ENCODE data around the gene SOX9. TPM values are rescaled to one million over a fixed set of nuclear protein-coding genes. Genes with fewer than 3 reads are reported as not detected.

SOX9 gene
- total RNA-seq, 1 donor from 2014 or later: 36.8 TPM

- H3K27ac Mint-ChIP-seq (ENCODE audit: unreplicated experiment): peak overlapping the region; percentile 29
- TF ChIP-seq, protein P1, sequence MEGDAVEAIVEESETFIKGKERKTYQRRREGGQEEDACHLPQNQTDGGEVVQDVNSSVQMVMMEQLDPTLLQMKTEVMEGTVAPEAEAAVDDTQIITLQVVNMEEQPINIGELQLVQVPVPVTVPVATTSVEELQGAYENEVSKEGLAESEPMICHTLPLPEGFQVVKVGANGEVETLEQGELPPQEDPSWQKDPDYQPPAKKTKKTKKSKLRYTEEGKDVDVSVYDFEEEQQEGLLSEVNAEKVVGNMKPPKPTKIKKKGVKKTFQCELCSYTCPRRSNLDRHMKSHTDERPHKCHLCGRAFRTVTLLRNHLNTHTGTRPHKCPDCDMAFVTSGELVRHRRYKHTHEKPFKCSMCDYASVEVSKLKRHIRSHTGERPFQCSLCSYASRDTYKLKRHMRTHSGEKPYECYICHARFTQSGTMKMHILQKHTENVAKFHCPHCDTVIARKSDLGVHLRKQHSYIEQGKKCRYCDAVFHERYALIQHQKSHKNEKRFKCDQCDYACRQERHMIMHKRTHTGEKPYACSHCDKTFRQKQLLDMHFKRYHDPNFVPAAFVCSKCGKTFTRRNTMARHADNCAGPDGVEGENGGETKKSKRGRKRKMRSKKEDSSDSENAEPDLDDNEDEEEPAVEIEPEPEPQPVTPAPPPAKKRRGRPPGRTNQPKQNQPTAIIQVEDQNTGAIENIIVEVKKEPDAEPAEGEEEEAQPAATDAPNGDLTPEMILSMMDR (conservative IDR thresholded peaks at IDR 0.05): no peak
- peak; percentile 45 for DNase-seq (ENCODE audit: low read depth, low spot score)
- peaks cover 36% of the 10 kb centered on the region for H3K27me3 Mint-ChIP-seq (ENCODE audit: low read depth)
- peaks cover 62% of the 10 kb centered on the region for H3K4me1 Mint-ChIP-seq
- H3K4me3 Mint-ChIP-seq: peak overlapping the region; percentile 98
- H3K36me3 Mint-ChIP-seq (ENCODE audit: low read depth): peaks cover 15% of the 10 kb centered on the region
- no peaks in the 10 kb centered on the region for H3K9me3 Mint-ChIP-seq
These were observed 2.1 kb downstream of the SOX9 start for GRCh38 chr17:72122765-72123529.

- TF ChIP-seq, protein P1 (conservative IDR thresholded peaks at IDR 0.05): no peak
- peaks cover 29% of the 10 kb centered on the region for H3K27me3 Mint-ChIP-seq (ENCODE audit: low read depth)
- no peaks in the 10 kb centered on the region for H3K9me3 Mint-ChIP-seq
- DNase-seq (ENCODE audit: low read depth, low spot score): no peak
- peak overlapping the region; percentile 98 for H3K4me3 Mint-ChIP-seq
- peaks cover 55% of the 10 kb centered on the region for H3K4me1 Mint-ChIP-seq
- peaks cover 15% of the 10 kb centered on the region for H3K36me3 Mint-ChIP-seq (ENCODE audit: low read depth)
- no peak overlapping the region for H3K27ac Mint-ChIP-seq (ENCODE audit: unreplicated experiment)
These were observed 3.0 kb downstream of the SOX9 start for GRCh38 chr17:72123530-72124437.

DNA sequence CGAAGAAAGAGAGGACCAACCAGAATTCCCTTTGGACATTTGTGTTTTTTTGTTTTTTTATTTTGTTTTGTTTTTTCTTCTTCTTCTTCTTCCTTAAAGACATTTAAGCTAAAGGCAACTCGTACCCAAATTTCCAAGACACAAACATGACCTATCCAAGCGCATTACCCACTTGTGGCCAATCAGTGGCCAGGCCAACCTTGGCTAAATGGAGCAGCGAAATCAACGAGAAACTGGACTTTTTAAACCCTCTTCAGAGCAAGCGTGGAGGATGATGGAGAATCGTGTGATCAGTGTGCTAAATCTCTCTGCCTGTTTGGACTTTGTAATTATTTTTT lies 3.6 kb downstream of the SOX9 start:
- H3K4me3 Mint-ChIP-seq: peak overlapping the region; percentile 89
- TF ChIP-seq, protein P1 (conservative IDR thresholded peaks at IDR 0.05): no peak
- H3K9me3 Mint-ChIP-seq: no peaks in the 10 kb centered on the region
- peaks cover 15% of the 10 kb centered on the region for H3K36me3 Mint-ChIP-seq (ENCODE audit: low read depth)
- peaks cover 23% of the 10 kb centered on the region for H3K27me3 Mint-ChIP-seq (ENCODE audit: low read depth)
- no peak overlapping the region for H3K27ac Mint-ChIP-seq (ENCODE audit: unreplicated experiment)
- DNase-seq (ENCODE audit: low read depth, low spot score): no peak
- peaks cover 49% of the 10 kb centered on the region for H3K4me1 Mint-ChIP-seq

GRCh38 chr17:72125226-72125651 lies 4.4 kb downstream of the SOX9 start:
- Mint-ChIP-seq H3K4me3 (peak overlapping the region; percentile 31), H3K27ac (ENCODE audit: unreplicated experiment) (no peak overlapping the region), H3K9me3 (no peaks in the 10 kb centered on the region), H3K36me3 (ENCODE audit: low read depth) (peaks cover 15% of the 10 kb centered on the region), H3K27me3 (ENCODE audit: low read depth) (peaks cover 15% of the 10 kb centered on the region), H3K4me1 (peaks cover 41% of the 10 kb centered on the region)
- TF ChIP-seq, protein P1 (conservative IDR thresholded peaks at IDR 0.05): no peak
- no peak for DNase-seq (ENCODE audit: low read depth, low spot score)

DNA sequence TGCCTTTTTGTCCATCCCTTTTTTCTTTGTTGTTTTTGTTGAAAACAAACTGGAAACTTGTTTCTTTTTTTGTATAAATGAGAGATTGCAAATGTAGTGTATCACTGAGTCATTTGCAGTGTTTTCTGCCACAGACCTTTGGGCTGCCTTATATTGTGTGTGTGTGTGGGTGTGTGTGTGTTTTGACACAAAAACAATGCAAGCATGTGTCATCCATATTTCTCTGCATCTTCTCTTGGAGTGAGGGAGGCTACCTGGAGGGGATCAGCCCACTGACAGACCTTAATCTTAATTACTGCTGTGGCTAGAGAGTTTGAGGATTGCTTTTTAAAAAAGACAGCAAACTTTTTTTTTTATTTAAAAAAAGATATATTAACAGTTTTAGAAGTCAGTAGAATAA lies 4.9 kb downstream of the SOX9 start:
- Mint-ChIP-seq H3K27ac (ENCODE audit: unreplicated experiment) (no peak overlapping the region), H3K4me3 (peak overlapping the region; percentile 24), H3K27me3 (ENCODE audit: low read depth) (peaks cover 10% of the 10 kb centered on the region), H3K36me3 (ENCODE audit: low read depth) (peaks cover 15% of the 10 kb centered on the region), H3K9me3 (no peaks in the 10 kb centered on the region), H3K4me1 (peaks cover 37% of the 10 kb centered on the region)
- no peak for DNase-seq (ENCODE audit: low read depth, low spot score)
- TF ChIP-seq, protein P1 (conservative IDR thresholded peaks at IDR 0.05): no peak
